GM10266 (cell line): ENCODE measurements around the gene DNAH9.

Source experiments
- DNase-seq: peaks from one replicate; pipeline ENCODE4 v3.0.0; 2012; ENCODE audit errors: extremely low spot score
- CTCF ChIP-seq: IDR thresholded peaks from 2 replicates; pipeline ENCODE4 v1.5.1; 2012; ENCODE audit warnings: mild to moderate bottlenecking, low read depth; ENCODE audit not compliant: control insufficient read depth, insufficient read depth; ENCODE audit errors: missing control alignments

The DNAH9 gene

DNA sequence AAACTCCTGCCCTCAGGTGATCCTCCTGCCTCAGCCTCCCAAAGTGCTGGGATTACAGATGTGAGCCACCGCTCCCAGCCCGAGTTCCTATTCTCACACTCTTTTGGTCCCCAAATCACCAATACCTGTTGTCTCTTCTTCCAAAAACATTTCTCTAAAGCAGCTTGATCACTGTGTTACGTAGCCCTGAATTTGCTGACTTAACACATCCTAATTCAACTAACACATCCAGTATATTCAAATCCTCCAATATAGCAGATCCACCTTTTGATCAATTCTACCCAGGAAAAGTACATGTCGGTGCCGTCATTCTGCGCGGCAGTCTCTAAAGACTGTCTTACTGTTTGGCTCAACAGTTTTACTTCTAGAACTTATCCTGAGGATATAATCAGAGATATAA lies 207.7 kb downstream of the DNAH9 start:
- no peak for DNase-seq
- no peak for TF ChIP-seq CTCF

DNA sequence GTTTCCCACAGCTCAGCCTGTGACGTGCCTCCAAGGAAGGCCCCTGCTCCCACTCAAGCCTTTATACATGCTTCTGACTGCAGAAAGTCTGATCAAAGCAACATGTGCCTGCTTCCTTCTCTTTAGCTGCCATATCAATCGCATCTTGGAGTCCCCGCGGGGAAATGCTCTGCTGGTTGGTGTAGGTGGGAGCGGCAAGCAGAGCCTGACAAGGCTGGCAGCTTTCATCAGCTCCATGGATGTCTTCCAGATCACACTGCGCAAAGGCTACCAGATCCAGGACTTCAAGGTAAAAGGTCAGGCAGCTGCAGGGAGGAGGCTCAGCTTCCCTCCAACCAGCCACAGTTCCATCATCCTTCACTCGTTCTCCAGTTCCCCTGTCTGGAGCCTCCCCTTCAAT lies 209.3 kb downstream of the DNAH9 start:
- DNase-seq, result no peak
- no peak for TF ChIP-seq CTCF

DNA sequence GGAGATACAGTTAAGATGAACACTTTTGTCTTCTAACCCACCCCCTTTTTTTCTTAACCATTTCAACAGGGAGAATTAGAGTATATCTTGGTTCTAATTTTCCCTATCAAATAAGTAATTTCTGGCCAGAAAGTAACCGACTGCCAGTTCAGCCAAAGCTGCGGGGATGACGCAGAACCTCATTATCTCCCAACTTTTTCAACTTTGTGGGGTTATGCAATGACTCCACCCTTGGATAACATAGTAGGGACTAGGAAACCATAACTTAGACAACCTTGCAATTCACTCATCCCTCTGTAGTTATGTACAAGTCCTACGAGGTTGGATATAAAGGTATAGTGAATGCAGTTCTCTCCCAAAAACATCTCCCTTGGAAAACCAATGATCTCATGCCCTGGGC lies 215.0 kb downstream of the DNAH9 start:
- DNase-seq, result no peak

DNA sequence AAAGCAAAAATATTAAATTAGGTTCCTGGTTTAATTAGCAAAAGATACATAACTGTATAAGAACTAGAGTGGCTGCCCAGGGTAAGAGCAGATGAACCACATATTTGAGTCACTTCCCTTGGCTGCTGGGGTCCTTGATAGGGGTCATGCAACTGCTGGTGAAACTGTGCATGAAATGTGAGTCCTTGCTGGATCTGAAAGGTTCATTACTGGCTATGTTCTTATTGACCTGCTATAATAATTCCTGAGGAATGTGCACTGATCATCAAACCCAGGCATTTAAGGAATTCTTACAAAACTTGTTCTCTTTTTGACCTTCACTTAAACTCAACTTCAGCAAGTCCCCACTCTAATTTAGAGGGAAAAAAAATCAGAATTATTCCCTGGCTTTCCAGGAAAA lies 215.6 kb downstream of the DNAH9 start:
- DNase-seq, result no peak
- no peak for TF ChIP-seq CTCF

More for the DNA sequence above, 215.0 kb downstream of the DNAH9 start:
- TF ChIP-seq CTCF, result no peak

- no peak for TF ChIP-seq CTCF
- DNase-seq, result no peak
Observed at GRCh38 chr17:11814655-11815262, 216.5 kb downstream of the DNAH9 start.

DNA sequence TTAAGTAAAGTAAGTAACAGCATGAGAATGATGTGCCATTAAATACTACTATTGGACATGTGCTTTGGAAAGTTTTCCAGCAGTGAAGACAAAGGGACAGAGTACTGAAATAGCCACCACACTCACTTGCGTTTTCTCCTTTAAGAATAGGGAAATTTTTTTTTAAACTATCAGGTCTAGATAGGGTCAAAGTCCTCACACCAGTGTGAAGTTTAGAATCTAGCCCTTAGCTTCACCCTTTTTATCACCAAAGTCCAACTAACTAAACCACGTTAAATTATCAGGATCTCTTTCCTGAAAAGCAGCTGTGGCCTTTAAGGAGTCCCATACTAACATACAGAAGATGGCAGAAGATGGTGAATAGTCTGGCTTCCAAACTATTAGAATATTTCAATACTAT lies 218.1 kb downstream of the DNAH9 start:
- no peak for DNase-seq
- TF ChIP-seq CTCF, result no peak

DNA sequence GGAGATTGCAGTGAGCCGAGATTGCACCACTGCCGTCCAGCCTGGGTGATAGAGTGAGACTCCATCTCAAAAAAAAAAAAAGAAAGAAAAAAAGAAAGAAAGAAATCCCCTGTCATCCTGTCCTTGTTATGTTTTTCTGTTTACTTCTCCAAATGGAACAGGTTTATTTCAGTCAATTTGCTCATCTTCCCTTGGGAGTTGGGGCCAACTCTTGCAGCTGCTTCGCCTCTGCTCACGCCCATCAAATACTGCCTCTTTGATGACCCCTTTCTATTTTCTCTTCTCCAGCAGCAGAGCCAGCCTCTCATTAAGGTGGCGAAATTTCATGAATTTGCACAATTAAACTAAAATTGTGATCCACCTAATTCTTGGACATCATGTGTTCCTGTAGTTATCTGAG lies 225.6 kb downstream of the DNAH9 start:
- TF ChIP-seq CTCF, result no peak
- no peak for DNase-seq
